ENCODE measurements around the gene NOXA1. TPM values are rescaled to one million over a fixed set of nuclear protein-coding genes. Genes with fewer than 3 reads are reported as not detected.

Gene NOXA1
- total and polyA plus RNA-seq, 9 of the 15 experiments (the other 6 are each of a cell fraction or from before 2014, with no cell fraction given) = 0.07 to 1.2 (median 0.20) TPM; not detected in 4

DNA sequence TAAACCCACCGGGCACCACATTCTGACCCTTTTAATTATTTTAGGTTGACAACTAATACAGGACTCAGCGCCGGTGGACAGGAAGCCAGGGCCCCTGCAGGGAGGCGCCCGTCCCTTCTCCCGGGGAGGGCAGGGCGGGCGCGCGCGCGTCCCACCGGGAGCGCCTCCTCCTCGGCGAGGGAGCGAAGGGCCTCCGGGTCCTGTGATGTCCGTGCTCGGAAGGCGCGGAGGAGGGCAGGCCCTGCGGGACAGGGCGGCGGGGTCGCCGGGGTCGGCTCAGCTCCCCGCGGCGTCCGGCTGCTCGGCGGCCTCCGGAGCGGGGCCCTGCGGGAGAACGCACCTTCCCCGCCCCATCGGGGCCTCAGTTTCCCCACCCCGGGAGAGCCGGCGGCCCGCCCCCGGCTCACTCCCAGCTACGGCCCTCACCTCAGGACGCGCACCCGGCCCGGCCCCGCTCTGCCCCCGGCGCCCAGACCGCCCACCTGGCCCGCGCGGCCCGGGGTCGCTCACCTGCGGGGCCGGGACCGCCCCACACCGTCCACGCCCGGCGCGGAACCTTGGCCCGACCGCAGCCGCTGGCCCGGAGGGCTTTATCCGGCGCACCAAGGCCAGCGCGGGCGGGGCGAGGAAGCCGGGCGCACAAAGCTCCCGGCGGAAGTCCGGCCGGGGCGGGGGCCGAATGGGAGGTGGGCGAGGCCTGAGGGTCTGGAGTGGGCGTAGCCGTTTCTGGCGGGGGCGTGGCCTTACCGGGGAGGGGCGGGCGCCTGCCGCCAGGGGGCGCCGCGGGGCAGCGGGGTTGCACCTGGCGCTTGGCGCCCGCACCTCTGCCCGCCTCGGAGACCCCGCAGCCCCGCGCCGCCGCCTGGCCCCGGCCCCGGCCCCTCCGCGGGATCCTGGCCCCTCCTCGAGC lies at the start of gene NOXA1, which contains the start of gene EXD3 (continued):
- TF ChIP-seq PCBP2 (IDR thresholded peaks at IDR 0.05; ENCODE audit: low read depth, low read length, poor library complexity, severe bottlenecking) (no peak), NBN (IDR thresholded peaks at IDR 0.05; ENCODE audit: low read depth) (no peak), THRAP3 (IDR thresholded peaks at IDR 0.05; ENCODE audit: borderline replicate concordance) (no peak), TRIM28 (IDR thresholded peaks at IDR 0.05) (no peak; the same call in 1 of the 2 replicates), CAMTA2 (CRISPR knock-in tag; conservative IDR thresholded peaks at IDR 0.05) (no peak), ZNF507 (tag; conservative IDR thresholded peaks at IDR 0.05) (no peak), ZNF699 (CRISPR knock-in tag; IDR thresholded peaks at IDR 0.05; ENCODE audit: insufficient replicate concordance) (no peak), ZNF77 (CRISPR knock-in tag; IDR thresholded peaks at IDR 0.05) (no peak), CBFB (CRISPR knock-in tag; IDR thresholded peaks at IDR 0.05) (no peak)
- TF ChIP-seq, protein P1, sequence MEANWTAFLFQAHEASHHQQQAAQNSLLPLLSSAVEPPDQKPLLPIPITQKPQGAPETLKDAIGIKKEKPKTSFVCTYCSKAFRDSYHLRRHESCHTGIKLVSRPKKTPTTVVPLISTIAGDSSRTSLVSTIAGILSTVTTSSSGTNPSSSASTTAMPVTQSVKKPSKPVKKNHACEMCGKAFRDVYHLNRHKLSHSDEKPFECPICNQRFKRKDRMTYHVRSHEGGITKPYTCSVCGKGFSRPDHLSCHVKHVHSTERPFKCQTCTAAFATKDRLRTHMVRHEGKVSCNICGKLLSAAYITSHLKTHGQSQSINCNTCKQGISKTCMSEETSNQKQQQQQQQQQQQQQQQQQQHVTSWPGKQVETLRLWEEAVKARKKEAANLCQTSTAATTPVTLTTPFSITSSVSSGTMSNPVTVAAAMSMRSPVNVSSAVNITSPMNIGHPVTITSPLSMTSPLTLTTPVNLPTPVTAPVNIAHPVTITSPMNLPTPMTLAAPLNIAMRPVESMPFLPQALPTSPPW (CRISPR knock-in tag; IDR thresholded peaks at IDR 0.05) = peak; percentile 95
- TF ChIP-seq, protein P2, sequence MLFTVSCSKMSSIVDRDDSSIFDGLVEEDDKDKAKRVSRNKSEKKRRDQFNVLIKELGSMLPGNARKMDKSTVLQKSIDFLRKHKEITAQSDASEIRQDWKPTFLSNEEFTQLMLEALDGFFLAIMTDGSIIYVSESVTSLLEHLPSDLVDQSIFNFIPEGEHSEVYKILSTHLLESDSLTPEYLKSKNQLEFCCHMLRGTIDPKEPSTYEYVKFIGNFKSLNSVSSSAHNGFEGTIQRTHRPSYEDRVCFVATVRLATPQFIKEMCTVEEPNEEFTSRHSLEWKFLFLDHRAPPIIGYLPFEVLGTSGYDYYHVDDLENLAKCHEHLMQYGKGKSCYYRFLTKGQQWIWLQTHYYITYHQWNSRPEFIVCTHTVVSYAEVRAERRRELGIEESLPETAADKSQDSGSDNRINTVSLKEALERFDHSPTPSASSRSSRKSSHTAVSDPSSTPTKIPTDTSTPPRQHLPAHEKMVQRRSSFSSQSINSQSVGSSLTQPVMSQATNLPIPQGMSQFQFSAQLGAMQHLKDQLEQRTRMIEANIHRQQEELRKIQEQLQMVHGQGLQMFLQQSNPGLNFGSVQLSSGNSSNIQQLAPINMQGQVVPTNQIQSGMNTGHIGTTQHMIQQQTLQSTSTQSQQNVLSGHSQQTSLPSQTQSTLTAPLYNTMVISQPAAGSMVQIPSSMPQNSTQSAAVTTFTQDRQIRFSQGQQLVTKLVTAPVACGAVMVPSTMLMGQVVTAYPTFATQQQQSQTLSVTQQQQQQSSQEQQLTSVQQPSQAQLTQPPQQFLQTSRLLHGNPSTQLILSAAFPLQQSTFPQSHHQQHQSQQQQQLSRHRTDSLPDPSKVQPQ (CRISPR knock-in tag; IDR thresholded peaks at IDR 0.05; ENCODE audit: borderline replicate concordance) = no peak
- TF ChIP-seq, protein P3, sequence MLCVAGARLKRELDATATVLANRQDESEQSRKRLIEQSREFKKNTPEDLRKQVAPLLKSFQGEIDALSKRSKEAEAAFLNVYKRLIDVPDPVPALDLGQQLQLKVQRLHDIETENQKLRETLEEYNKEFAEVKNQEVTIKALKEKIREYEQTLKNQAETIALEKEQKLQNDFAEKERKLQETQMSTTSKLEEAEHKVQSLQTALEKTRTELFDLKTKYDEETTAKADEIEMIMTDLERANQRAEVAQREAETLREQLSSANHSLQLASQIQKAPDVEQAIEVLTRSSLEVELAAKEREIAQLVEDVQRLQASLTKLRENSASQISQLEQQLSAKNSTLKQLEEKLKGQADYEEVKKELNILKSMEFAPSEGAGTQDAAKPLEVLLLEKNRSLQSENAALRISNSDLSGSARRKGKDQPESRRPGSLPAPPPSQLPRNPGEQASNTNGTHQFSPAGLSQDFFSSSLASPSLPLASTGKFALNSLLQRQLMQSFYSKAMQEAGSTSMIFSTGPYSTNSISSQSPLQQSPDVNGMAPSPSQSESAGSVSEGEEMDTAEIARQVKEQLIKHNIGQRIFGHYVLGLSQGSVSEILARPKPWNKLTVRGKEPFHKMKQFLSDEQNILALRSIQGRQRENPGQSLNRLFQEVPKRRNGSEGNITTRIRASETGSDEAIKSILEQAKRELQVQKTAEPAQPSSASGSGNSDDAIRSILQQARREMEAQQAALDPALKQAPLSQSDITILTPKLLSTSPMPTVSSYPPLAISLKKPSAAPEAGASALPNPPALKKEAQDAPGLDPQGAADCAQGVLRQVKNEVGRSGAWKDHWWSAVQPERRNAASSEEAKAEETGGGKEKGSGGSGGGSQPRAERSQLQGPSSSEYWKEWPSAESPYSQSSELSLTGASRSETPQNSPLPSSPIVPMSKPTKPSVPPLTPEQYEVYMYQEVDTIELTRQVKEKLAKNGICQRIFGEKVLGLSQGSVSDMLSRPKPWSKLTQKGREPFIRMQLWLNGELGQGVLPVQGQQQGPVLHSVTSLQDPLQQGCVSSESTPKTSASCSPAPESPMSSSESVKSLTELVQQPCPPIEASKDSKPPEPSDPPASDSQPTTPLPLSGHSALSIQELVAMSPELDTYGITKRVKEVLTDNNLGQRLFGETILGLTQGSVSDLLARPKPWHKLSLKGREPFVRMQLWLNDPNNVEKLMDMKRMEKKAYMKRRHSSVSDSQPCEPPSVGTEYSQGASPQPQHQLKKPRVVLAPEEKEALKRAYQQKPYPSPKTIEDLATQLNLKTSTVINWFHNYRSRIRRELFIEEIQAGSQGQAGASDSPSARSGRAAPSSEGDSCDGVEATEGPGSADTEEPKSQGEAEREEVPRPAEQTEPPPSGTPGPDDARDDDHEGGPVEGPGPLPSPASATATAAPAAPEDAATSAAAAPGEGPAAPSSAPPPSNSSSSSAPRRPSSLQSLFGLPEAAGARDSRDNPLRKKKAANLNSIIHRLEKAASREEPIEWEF (CRISPR knock-in tag; IDR thresholded peaks at IDR 0.05) = no peak
